ENCODE measurements around the gene ZNF718. TPM values are rescaled to one million over a fixed set of nuclear protein-coding genes. Genes with fewer than 3 reads are reported as not detected.

Gene ZNF718
- polyA plus RNA-seq, 2 of the 4 experiments (the other 2 are of a cell fraction), result 0.96 to 1.1 TPM

DNA sequence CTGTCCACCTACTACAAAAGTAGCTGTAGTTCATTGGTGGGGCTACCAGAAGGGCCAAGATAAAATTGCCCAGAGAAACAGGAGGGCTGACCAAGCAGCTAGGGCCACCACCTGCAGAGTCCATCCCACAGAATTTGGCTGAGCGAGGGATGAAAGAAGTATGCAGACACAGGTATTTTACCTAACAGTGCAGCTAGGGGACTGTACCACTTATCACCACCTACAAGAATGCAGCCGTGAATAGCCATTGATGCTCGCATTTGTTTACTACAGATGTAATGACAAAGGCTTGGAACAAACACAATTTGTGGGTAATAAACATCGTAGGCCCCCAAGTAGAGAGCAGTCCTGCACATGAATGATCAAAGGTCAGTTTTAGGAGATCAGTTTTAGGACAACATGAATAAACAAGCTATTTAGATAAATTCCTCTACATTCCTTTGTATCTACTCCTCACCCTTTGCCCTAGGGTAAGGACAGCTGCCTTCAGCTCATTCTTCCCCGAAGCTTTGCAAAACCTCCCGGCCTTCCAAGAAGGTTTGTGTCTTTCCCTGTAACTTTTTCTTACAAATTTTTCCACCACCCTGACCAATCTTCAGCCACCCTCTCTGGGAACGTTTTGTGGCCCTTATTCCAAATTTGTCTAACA is 49.5 kb downstream of the ZNF718 start (continued):
- TF ChIP-seq CBX2 (IDR thresholded peaks at IDR 0.05; ENCODE audit: borderline replicate concordance, low read depth) (no peak), SMC3 (IDR thresholded peaks at IDR 0.05) (no peak), GATA3 (IDR thresholded peaks at IDR 0.05; ENCODE audit: borderline replicate concordance) (no peak)
- TF ChIP-seq, protein P1, sequence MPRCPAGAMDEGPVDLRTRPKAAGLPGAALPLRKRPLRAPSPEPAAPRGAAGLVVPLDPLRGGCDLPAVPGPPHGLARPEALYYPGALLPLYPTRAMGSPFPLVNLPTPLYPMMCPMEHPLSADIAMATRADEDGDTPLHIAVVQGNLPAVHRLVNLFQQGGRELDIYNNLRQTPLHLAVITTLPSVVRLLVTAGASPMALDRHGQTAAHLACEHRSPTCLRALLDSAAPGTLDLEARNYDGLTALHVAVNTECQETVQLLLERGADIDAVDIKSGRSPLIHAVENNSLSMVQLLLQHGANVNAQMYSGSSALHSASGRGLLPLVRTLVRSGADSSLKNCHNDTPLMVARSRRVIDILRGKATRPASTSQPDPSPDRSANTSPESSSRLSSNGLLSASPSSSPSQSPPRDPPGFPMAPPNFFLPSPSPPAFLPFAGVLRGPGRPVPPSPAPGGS (IDR thresholded peaks at IDR 0.05), result no peak

DNA sequence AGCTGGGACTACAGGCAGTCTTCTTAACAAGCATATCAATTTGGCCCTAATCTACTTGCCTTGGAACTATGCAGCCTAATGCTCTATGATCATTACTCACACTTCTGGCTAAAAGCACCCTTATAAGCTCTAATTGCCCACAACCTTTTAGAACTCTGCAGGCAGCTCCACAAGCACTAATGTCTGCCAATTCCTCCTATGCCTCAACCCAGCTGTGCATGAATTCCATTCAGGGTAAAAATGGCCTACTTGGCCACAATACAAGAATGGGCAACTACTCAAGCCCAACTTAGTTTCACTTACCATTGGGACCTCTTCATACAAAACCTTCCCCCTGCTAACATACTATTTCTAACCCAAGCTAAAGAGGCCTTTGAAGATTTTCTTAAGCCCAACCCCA is 51.7 kb downstream of the ZNF718 start:
- TF ChIP-seq RCOR1 (IDR thresholded peaks at IDR 0.05; ENCODE audit: low read depth, low read length), result no peak
- no peak for TF ChIP-seq JUN (IDR thresholded peaks at IDR 0.05)
- no peak for TF ChIP-seq MYC (IDR thresholded peaks at IDR 0.05; ENCODE audit: borderline replicate concordance, low read length)
- no peak for TF ChIP-seq FOSB (CRISPR knock-in tag; IDR thresholded peaks at IDR 0.05)
- TF ChIP-seq CEBPB (IDR thresholded peaks at IDR 0.05), result no peak
- TF ChIP-seq, protein P2, sequence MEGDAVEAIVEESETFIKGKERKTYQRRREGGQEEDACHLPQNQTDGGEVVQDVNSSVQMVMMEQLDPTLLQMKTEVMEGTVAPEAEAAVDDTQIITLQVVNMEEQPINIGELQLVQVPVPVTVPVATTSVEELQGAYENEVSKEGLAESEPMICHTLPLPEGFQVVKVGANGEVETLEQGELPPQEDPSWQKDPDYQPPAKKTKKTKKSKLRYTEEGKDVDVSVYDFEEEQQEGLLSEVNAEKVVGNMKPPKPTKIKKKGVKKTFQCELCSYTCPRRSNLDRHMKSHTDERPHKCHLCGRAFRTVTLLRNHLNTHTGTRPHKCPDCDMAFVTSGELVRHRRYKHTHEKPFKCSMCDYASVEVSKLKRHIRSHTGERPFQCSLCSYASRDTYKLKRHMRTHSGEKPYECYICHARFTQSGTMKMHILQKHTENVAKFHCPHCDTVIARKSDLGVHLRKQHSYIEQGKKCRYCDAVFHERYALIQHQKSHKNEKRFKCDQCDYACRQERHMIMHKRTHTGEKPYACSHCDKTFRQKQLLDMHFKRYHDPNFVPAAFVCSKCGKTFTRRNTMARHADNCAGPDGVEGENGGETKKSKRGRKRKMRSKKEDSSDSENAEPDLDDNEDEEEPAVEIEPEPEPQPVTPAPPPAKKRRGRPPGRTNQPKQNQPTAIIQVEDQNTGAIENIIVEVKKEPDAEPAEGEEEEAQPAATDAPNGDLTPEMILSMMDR (IDR thresholded peaks at IDR 0.05), result no peak
- TF ChIP-seq, protein P1 (IDR thresholded peaks at IDR 0.05), result no peak
- no peak for TF ChIP-seq CBX8 (IDR thresholded peaks at IDR 0.05)
- no peak for TF ChIP-seq ZFP36 (IDR thresholded peaks at IDR 0.05; ENCODE audit: borderline replicate concordance, partially characterized antibody)
- TF ChIP-seq, protein P3, sequence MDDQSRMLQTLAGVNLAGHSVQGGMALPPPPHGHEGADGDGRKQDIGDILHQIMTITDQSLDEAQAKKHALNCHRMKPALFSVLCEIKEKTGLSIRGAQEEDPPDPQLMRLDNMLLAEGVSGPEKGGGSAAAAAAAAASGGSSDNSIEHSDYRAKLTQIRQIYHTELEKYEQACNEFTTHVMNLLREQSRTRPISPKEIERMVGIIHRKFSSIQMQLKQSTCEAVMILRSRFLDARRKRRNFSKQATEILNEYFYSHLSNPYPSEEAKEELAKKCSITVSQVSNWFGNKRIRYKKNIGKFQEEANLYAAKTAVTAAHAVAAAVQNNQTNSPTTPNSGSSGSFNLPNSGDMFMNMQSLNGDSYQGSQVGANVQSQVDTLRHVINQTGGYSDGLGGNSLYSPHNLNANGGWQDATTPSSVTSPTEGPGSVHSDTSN (IDR thresholded peaks at IDR 0.05), result no peak
- no peak for TF ChIP-seq HDAC2 (IDR thresholded peaks at IDR 0.05)
- no peak for TF ChIP-seq EHMT2 (IDR thresholded peaks at IDR 0.05; ENCODE audit: low read depth)
- TF ChIP-seq, protein P4, sequence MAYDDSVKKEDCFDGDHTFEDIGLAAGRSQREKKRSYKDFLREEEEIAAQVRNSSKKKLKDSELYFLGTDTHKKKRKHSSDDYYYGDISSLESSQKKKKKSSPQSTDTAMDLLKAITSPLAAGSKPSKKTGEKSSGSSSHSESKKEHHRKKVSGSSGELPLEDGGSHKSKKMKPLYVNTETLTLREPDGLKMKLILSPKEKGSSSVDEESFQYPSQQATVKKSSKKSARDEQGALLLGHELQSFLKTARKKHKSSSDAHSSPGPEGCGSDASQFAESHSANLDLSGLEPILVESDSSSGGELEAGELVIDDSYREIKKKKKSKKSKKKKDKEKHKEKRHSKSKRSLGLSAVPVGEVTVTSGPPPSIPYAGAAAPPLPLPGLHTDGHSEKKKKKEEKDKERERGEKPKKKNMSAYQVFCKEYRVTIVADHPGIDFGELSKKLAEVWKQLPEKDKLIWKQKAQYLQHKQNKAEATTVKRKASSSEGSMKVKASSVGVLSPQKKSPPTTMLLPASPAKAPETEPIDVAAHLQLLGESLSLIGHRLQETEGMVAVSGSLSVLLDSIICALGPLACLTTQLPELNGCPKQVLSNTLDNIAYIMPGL (CRISPR knock-in tag; IDR thresholded peaks at IDR 0.05; ENCODE audit: borderline replicate concordance), result no peak
- no peak for TF ChIP-seq NPAS2 (CRISPR knock-in tag; IDR thresholded peaks at IDR 0.05; ENCODE audit: borderline replicate concordance)
- TF ChIP-seq, protein P5, sequence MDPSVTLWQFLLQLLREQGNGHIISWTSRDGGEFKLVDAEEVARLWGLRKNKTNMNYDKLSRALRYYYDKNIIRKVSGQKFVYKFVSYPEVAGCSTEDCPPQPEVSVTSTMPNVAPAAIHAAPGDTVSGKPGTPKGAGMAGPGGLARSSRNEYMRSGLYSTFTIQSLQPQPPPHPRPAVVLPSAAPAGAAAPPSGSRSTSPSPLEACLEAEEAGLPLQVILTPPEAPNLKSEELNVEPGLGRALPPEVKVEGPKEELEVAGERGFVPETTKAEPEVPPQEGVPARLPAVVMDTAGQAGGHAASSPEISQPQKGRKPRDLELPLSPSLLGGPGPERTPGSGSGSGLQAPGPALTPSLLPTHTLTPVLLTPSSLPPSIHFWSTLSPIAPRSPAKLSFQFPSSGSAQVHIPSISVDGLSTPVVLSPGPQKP (IDR thresholded peaks at IDR 0.05; ENCODE audit: low read depth, low read length), result no peak
- no peak for TF ChIP-seq SMC3 (IDR thresholded peaks at IDR 0.05)
- no peak for TF ChIP-seq CBX2 (IDR thresholded peaks at IDR 0.05; ENCODE audit: borderline replicate concordance, low read depth)
- TF ChIP-seq, protein P6, sequence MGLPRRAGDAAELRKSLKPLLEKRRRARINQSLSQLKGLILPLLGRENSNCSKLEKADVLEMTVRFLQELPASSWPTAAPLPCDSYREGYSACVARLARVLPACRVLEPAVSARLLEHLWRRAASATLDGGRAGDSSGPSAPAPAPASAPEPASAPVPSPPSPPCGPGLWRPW (IDR thresholded peaks at IDR 0.05), result no peak
- no peak for DNase-seq (ENCODE audit: low read depth in 1 of 2, low spot score in 1 of 2)
- ChIA-PET POLR2A (no interaction called here), CTCF (no interaction called here)
- Histone ChIP-seq H3K27ac (no peak overlapping the region), H3K4me2 (no peak overlapping the region), H3K4me3 (no peak overlapping the region), H3K9me3 (peaks cover 13% of the 10 kb centered on the region), H3K4me1 (no peaks in the 10 kb centered on the region)
- FAIRE-seq, result no peak
- no peak for ATAC-seq

Measured in A549 (cell line).